ENCODE measurements around the gene FMNL3.

The FMNL3 gene

DNA sequence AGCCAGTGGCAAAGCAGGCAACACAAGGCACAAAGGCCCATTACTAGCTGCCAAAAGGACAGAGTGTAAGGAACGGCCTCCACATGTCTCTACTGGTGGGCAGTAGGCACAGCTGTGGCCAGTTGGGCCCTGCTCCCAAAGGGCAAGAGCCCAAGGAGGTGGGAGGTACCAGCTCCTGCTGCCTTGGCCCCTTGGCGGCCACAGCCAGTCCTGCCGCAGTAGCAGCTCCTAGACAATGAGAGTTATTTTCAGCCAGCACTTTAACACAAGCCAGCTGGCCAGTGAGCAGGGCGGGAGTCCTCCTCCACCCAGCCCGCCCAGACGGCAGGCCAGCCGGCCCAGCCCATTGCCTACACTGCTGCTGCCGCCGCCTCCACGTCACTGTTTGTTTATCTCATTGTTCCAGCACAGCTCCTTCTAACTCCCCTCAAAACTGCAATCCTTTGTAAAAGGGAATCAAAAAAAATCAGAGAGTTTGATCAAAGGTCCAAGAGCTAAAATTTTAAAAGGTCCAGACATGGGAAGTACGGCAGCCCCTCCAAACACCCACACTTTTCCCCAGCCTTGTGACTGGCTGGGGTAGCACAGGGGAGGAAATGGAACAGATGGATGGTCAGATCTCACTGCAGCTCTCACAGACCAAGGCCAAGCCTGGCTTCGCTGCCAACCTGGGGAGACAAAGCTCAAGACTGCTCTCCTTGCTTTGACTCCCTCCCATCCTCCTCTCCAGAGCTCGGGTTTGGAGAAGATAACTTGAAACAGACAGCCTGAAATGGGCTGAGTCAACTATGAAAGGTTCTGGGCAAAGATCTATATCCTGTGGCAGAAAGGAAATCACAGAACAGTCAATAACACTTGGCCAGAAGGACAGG is 33.5 kb downstream of the FMNL3 start:
- DNase-seq: no peak

DNA sequence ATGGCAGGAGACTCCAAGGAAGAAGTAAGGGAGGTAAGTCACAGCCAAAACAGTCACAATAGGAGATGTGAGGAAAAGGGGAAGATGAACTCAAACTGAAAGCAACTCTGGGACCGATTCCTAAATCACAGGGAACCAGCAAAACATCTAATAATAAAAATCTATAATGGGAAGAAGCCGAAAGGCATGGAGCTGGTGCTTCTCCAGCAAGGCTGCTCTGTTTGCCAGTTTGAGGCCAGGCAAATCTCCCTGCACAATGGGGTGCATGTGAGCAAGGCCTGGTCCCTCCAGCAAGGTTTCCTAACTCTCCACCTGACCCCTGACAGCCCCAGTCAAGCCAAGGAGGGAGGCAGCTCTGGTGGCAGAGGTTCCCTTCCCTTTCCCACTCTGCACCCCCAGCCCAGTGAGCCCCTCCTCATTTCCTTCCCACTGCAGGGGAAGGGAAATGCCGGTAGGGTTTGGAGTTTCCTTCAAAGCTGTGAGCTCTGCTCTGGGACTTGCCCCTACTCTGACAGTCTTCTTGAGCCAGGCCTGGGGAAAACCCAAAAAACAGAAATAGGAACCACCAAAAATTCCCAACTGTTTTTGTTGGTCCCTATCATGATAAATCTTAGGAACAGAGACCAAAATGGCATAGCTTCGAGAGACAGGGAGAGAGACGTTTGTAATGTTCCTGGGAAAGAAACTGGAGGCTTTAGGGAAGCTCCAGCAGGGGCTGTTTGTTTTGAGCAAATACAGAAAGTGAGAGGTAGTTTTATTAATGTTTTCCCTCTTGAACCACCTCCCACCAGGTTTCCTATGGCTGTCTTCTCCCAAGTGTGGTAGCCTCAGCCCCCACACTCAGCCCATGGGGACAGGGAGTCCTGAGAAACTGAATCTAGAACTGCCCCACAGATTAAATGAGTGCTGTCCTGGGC is 34.6 kb downstream of the FMNL3 start:
- no peak for DNase-seq

DNA sequence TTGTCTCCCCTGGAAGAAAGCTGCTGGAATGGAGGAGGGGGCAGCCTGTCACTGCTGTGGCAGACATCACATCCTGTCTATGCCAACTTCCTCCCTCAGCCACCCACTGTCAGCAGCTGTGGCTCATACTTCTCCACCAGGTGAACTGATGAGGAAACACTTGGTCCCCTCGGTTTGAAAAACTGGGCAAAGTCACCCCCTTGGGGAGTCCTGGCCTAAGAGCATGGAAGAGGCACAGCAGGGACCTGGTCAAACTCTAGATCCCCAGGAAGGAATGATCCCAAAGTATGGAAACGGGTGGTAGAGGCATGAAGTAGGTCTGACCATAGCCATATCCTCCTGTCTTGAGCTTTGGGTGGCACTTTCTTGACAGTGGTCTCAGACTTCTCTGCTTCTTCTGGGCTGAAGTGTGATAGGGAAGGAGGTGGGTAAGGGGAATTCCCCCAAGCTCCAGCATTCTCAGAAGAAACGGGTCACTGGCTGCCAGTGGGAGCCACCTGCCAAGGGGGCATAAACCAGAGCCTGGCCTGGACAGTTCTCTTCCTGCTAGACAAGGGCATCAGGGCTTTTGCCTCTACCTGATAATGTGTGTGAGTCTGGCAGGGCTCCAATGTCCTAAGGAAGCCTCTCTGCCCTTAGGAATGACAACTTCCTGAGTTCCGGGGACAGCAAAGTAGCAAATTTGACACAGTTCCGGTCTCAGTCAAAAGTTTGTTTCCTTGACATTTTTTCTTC is 36.0 kb downstream of the FMNL3 start:
- no peak for DNase-seq

DNA sequence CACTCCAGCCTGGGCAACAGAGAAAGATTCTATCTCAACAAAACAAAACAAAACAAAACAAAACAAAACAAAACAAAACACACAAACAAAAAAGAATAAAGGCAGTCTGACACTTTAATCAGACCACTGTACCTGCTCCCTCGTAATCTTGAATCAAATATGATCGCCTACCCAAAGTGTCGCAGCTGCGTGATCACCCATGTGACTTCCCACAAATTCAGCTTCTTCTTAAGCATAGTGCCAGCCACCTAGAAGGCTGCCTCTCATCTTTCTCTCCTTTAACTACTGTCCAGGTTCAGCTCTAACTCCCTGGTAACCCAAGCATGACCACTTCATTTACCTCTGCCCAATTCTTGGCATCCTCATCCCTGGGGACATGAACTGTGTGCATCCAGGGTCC is 37.4 kb downstream of the FMNL3 start:
- DNase-seq: no peak

DNA sequence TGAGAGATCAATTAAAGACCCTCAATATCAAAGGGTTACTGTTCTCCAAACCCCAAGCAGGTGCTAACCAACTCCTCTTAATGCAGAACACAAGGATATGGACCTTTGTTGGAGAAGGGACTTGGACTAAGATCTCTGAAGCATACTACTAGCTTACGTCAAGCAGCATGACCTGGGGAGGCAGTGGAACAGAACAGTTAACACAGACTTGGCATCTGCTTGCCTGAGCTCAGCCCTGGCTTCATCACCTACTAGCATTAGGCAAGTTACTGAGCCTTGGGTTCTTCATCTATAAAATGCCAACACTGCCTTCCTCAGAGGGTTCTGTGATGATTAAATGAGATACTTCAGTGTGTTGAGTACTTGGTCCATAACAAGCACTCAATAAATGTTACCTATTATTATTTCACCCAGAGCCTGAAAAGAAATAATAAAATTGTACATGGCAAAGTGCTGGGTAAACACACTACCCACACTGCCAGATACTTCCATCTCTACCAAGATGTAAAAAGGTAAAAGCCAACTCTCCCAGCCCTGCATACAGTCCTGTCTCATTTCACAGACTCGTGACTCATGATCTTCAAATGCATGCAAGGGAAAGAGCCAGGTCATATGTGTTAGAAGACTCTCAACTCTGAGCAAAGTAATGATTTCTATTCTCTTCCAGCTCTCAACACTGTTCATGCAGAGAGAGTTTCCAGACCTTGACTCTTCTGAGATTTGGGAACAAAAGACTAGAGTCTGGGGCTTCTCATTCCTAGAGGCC is 39.7 kb downstream of the FMNL3 start:
- no peak for DNase-seq

DNA sequence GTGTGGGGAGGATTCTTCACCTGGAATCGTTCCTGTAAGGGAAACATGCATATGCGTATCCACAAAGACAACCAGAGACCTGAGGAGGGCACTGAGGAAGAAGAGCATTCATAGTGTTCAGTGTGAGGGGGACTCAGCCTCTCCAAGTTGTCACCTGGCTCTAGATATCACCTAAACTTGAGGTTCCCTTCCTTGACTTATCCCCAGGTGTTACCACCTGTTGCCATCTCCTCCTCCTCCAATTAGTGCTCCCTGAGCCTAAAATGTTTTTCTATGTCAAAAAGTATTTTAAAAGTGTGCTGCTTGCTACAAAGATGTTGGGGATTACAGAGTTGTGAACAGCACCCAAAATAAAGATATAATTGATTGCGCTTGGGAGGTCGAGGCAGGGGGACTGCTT is 41.0 kb downstream of the FMNL3 start:
- DNase-seq: no peak

DNA sequence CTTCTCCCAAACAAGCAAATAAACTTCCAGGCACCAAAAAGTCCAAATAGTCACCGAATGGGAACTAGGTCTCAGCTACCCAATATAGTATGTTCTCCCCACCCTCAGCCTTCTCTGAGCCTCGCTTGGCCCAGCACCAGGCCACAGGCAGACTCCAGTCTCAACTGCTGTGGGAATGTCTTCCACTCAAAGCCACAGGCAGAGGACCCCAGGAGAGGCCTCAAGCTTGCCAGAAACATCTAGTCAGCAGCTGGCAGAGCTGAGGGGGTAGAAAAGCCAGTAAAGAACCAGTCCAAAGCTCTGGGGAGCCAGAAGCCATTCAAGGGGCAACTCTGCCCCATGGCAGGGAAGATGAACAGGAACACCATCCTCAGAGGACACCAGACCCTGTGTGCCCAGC is 41.8 kb downstream of the FMNL3 start:
- no peak for DNase-seq

DNA sequence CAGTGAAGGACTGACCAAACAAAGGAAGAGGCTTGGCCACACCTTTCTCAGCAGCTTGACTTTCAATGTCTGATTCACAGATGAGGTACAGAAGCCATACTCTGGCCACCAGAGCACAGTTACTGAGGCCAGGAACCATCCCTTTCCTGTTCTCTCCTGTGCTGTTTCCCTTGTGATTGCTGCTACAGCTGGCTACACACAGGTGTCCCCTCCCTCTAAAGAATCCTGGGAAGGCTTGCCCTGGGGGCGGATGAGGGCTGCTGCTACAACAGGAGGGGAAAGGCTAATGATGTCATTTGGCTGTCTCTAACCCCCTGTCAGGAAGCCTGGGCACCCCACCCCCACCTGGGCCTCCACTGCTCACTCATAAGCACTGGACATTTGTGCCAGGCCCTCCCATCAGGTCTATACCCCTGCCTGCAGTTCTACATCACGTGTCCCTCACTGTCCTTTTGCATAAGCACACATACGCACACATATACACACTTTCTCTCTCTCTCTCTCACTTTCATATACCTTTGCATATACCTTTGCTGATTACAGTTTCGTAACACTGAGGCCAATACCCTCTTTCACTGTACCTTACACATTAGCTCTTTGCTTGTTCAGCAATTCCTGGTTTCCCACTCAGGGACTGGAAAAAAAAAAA is 42.5 kb downstream of the FMNL3 start:
- no peak for DNase-seq

DNA sequence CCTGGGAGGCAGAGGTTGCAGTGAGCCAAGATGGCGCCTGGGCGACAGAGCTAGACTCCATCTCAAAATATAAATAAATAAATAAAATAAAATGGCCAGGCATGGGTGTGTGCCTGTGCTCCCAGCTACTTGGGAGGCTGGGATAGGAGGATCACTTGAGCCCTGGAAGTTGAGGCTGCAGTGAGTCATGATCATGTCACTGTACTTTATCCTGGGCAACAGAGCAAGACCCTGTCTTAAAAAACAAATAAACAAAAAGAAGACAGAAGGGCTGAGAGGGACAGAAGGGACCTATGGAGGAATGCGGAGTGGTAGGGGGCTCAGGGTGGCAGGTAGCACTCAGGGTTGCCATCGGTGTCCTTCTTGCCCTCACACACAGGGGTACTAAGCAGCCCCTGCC is 43.0 kb downstream of the FMNL3 start:
- no peak for DNase-seq

DNA sequence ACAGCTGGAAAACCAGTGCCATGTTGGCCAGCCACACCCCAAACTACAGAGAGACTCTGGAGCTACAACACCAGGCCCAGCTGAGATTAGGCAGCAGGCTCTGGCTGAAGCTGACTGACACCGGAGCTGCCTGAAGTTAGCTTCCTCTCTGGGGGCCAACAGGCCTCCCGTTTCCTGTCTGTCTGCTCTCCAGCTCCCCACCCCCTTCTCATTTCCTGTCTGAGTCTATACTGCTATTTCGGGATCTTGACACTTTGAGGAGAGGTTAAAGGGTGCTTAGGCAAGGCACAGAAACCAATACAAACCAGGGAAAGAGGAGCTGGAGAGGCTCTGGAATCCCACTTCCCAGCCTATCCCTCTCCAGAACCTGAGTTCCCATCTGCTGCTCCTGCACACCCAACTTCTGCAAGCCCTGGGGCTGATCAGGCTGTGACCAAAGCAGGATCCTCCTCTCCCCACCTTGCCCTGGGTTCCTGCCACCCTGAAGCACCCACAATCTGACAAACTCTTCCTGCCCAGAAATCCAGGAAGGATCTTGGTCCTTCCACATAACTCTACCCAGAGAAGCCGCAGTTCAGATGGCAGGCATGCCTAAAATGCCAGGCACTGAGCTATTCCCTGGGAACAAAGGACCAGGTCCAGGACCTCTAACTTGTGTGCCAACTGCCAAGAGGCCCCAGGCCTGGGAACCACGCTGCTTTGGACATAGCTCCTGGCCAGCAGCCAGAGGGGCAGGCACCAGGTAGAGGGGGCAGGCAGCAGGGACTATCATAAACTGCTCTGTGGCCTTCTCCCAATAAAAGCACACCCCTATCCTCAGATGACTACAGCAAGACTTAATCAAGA is 44.0 kb downstream of the FMNL3 start:
- DNase-seq: no peak

DNA sequence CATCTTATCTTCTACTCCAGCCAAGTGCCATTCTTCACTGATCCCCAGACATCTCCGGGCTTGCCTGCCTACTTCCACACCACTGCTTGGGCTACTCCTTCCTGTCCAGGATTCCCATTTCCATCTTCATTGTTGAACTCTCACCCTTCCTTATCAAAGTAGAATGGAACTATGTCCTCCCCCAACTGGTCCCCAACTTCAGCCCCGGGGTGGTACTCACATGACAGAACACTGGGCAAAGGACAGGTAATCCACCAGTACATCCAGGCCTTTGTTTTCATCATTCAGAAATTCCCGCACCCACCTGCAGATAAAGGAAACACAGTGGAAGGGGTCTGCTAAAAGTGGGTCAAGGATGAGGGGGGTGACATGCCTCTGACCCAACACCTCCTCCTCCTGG is 45.5 kb downstream of the FMNL3 start:
- no peak for DNase-seq

DNA sequence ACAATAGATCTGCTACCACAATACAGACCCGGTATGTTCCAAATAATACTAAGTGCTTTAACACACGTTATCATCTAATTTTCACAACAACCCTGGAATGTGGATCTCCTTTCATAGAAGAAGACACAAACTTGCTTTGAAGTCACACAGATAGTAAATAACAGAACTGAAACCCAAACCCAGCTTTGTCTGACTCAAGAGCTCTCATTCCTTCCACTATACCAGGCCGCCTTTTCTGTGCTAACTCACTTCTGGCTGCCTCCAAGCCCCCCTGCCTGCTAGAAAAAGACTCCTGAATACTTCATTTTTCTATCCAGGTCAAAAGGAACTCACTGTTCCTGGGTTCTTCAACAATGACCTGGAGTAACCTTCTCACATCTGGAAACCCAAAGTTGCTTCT is 46.0 kb downstream of the FMNL3 start:
- no peak for DNase-seq

DNA sequence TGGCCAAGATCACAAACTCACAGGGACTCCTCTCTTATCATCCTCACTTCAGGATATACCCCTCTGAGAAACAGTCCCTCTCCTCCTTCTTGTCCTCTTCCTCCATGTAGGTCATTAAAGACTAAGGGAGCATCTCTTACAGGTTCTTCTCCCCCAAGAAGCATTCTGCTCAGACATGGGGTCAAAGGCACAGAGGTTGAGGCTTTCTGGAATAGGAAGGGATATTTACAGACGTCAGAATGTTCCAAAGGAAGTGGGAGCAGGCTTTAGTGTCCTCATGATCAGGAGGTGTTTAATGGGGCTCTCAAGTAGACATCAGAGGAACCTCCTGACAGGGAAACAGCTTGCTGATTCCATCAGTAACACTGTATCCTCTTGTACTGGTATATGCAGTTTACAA is 47.5 kb downstream of the FMNL3 start:
- DNase-seq: no peak

DNA sequence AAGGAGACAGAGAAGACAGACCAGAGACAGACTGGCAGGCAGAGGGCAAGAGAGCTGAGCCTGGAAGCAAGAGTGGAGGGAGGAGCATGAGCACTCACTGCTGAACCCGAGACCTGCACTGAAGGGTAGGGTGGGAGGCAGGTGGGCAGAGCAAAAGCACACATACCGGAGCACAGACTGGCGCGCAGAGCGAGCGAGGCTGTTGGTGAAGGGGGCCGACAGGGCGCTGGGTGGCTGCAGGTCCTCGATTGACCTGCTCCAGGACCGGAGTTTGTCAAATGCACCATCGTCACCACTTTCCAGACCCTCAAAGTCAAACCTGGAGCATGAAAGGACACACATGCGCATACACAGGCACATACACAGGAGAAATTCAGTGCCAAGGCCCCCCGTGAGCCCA is 48.9 kb downstream of the FMNL3 start:
- no peak for DNase-seq

DNA sequence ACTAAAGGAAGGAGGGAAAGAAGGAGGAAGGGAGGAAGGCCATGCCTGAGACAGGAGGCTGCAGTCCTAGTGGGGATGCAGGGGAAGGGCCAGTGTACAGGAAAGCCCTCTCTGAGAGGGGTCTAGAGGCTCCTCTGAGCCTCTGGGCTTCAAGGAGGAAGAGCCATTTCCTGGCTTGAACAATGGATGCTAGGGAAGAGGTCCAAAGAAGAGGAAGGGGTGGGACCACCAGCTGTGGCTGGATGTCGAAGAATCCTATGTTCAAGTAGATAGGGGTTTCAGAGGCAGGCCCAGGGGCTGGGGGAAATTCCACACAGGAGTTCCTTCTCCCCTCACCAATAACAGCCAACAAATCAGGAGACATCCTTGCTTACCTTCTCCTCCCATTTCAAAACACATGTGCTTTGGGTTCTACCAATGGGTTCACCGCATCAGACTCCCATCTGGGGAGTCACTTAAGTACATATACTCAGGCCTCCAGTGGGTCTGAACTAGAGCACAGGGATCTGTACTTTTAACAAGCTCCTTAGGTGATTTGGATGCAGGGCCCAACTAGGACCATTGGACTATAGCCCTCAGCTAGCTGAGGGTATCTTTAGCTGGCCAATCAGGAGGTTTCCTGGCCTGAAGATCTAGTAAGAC is 51.5 kb downstream of the FMNL3 start:
- no peak for DNase-seq

DNA sequence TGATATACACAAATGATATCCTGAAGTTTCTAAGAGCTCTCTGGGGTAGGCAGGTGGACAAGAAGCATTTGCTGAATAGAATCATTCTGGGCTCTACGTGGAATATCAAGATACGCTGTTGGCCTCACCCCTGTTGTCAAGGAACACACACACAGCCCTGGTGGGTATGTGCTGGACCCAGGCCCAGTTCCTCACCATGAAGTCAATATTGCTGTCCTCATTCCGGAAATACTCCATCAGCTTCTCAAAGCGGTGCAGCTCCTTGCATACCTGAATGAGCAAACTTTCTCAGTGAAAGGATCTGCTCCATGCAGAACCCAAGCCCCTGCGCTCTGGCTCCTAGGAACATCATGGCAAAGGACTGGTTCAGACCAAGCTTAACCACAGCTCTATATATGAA is 52.5 kb downstream of the FMNL3 start:
- DNase-seq: no peak

DNA sequence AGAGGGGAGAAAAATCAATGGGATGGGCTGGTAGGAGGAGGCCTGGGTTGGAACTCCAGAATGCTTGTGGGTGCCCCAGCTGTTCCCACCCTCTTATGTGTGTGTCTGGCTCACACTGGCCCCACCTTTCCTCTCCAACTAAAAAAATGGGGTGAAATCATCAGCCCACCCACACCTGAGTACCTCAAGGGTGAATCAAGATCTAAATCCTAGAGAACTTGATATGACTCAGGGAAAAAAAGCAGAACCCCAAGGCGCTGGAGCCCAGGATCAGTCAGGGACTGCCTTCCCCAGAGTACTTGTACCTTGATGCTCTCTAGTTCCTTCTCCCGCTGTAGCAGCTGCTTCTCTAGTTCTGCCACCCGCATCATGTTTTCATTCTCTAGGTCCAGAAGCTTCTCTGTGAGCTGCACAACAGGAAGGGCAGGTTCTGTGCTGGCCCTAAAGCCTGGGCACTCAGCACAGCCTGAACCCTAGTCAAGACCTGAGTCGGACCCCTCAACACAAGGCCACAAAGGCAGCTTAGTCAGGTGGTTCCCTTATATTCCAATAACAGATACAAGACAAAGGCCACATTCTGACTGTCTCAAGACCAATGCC is 54.2 kb downstream of the FMNL3 start:
- DNase-seq: no peak

DNA sequence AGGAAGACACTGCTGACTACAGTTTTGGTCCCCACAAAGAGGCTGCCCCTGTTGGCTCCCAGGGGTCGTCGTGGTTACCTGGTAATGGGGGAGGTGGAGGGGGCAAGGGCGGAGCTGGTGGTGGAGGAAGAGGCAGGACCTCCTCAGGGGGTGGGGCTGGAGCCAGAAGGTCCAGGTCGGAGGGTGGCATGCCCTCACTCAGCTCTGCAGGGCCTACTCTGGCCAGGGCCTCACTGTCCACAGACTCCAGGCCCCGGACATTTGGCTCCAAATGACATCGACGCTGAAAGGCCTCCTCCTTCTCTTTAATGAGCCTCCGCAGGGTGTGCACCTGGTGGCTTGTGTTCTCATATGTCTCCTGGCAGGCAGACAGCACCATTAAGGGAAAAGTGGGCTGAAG is 55.4 kb downstream of the FMNL3 start:
- no peak for DNase-seq

DNA sequence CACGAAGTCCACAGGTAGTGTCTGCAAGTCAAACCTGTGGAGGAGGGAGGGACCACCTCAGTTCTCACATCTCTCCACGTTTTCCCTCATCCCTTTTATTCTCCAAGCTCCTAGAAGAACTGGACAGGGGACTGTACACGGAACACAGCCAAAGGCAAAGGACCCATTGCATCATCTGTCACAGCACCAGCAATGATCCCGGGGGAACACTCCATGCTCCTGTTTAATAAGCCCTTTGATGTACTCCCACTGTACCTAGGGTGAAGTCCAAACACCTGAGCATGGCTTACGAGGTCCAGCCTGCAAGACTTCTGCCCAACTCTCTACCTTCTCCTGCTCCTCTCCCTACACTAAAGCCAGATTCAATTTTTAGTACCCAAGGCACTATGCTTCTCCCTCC is 57.3 kb downstream of the FMNL3 start:
- DNase-seq: no peak

DNA sequence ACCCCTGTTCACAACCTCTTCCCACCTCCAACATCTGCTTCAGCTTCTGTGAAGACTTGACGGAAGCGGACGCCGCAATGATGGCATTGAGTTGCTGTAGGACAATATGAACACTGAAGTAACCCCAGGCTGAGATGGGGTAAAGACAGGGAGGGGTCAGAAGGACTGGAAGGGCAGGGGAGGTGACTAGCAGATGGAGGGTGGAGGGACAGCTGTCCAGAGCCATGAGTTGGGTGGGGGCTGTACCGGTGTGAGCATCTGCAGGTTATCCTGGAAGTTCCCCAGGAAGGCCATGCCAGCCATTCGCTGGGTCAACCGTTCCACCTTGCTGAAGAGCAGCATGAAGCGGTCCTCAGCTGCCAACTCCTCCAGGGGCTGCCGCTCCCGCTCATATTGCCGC is 57.8 kb downstream of the FMNL3 start:
- no peak for DNase-seq

Measured in NCI-H1694 treated with DMSO at 0.1 percent for 48 hours (cell line).